Right ventricle myocardium inferior (tissue), 1 donor: ENCODE results near the gene CDK5RAP3. TPM values are rescaled to one million over a fixed set of nuclear protein-coding genes. Genes with fewer than 3 reads are reported as not detected.
"Not testable (repeated sequence)": the region's sequence is repeated elsewhere in the genome, so short reads cannot be mapped to it uniquely, and the experiment has no call there.

Experiments
- ATAC-seq: fragments of 200-7000 bp; cut with Tn5 transposase; one replicate; pipeline ENCODE4 v1.9.1; 2020; ENCODE audit warnings: mild to moderate bottlenecking, moderate library complexity
- DNase-seq: peaks from one replicate; pipeline ENCODE4 v3.0.0; 2021; ENCODE audit errors: missing footprints
- intact Hi-C: fragments of 100-400 bp; cut with DNase I; formaldehyde crosslinking; loops from one replicate; pipeline ENCODE4 v1.11.0; 2022
- total RNA-seq: library from RNA; stranded (reverse); fragmentation: NEBNext Ultra II Directional; extraction: Animal tissue kit (Norgen Biotek cat#: 25700); gene quantifications from one replicate; pipeline ENCODE4 v1.2.1, GENCODE V29; 2021
- donor health status: DM: no; HTN: yes; CAD: no; lungs with severe emphysema.

The CDK5RAP3 gene
- total RNA-seq, 1 donor from 2014 or later: 50.0 TPM

DNA sequence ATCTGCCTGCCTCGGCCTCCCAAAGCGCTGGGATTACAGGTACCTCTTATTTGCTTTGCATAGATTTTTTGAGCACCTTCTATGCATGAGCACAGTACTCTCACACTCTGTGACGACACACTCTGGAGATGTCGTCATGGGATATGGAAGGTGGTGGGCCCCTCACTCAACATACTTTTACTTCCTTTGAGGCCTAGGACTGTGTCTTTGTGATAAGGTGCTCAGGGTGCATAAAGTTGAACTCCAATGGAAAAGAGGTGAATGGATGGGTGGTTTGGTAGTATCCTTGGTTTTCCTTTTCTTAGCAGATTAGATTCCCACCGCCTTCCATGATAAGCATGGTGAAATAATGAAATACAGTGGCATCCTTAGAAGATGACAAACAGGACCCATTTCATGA, 6.1 kb upstream of the CDK5RAP3 start:
- no peak for ATAC-seq
- intact Hi-C loops: no loop called here

DNA sequence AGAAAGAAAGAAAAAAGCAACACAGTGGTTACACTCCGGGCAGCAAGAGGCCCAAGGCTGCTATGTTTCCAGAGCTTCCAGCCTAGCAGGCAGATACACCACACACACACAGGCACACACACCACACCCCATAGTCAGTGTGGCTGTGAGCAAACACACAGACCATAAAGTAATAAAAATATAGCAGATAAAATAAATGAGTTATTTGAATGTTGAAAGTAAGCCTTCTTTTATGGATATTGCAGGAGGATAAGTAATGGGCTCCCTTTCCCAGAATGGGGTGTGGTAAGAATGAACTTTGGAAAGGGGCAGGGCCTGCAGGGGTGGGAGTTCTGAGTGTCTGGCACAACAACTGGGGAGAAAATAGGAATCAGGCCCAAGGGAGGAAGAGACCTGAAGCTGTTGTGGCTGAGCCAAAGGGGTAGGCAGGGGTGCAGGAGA, 4.8 kb upstream of the CDK5RAP3 start:
- intact Hi-C loops: no loop called here
- no peak for DNase-seq
- no peak for ATAC-seq

More for the DNA sequence above, 6.1 kb upstream of the CDK5RAP3 start:
- DNase-seq: no peak

DNA sequence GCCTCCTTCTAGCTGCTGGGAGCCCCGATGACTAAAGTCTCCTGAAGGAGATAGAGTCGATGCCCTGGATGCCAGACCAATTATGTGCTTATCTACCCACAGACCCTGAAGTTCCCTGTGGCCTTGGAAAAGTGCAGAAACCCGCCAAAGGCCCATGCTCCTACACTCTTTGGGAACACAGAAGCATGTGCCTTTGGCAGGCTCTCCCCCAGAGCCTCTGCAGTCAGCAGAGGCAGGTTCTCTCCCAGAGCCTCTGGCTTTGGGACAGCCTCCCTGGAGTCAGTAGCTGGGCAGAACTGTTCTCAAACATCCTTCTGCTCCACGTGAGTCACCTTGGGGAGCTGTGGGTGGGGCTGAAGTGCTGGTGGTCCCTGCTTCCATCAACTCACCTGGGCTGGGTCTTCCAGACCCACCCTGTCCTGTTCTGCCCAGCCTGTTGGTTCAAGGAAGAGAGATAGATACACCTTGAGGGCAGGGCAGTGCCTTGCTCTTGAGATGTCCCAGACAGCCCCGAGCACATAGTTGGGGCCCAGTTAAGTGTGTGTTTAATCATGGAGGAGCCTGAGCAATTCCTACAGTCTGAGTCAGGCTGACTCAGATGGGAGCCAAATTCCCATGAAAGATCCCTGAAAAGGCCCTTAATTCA, 3.2 kb upstream of the CDK5RAP3 start:
- no peak for DNase-seq
- intact Hi-C loops: no loop called here
- no peak for ATAC-seq

DNA sequence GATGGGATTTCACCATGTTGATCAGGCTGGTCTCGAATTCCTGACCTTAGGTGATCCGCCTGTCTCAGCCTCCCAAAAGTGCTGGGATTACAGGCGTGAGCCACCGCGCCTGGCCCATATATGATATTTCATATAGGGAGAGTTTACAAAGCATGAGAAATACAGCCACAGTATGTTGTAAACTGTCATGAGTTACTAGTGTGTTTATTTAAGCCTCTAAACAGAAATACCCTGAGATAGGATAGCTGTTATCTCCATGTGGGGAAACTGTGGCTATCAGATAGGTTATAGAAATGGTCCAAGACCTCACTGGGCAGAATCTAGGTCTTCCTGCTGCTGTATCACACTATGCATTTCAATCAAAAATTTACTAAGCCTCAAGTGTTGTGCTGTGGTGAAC, 2.1 kb upstream of the CDK5RAP3 start:
- DNase-seq (no peak), ATAC-seq (no peak)
- intact Hi-C loops: no loop called here

DNA sequence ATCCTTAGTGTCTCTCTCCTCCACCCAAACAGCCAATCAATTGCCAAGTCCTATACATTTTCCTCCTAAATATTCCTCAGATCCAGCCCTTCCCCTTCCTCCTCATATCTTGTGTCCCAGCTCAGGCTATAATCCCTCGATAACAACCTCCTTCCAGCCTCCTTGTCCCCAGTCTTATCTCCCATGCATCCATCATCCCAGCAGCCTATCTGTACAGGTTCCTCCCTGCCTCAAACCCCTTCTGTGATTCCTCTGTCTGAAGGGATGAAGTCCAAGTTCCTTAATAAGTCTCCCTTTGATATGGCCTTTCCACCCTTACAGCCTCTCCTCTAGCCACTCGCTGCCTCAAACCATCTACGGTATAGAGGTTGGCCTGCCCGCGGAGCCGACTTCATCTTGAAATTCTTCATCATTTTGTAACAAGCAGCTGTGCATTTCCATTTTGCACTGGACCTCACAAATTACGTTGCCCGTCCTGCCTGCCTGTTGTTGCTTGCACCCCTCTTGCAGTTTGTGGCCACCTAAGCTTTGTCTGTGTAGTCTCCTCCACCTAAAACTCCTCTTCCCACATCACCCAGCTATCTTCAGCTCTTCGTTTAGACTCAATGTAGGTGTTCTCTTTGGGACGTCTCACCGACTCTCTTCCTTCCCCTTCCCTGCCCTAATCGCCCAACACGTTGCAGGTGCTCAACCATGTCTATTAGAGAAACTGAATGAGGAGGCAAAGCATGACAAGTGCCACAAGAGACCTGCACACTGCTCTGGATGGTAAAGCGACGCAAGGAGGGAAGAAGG, 786 bp upstream of the CDK5RAP3 start:
- ATAC-seq: no peak
- intact Hi-C loops: loop anchor here (1.0 to 10.0 kb wide), 4 partner anchors 21 to 129 kb away; partner anchors contain the start of genes SCRN2 and SP2
- DNase-seq: no peak

DNA sequence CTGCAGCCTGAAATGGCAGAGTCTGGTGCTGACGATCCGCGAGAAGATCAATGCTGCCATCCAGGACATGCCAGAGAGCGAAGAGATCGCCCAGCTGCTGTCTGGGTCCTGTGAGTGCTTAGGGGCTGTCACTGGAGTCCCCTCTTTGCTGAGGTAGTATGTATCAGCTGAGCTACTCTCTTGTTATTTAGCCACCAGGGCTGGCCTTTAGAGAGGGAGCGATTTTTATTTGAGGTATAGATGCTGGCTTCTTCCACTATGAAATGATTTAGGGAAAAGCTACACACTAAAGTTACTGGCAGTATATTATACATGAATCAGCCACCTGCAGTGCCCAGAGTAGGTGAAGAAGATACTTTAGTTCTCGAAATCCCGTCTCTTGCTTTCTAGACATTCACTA, 2.6 kb downstream of the CDK5RAP3 start:
- intact Hi-C loops: loop anchor here (10.0 kb wide), 1 partner anchor 101 kb away; no protein-coding TSS in a partner anchor
- no peak for ATAC-seq
- DNase-seq: no peak

DNA sequence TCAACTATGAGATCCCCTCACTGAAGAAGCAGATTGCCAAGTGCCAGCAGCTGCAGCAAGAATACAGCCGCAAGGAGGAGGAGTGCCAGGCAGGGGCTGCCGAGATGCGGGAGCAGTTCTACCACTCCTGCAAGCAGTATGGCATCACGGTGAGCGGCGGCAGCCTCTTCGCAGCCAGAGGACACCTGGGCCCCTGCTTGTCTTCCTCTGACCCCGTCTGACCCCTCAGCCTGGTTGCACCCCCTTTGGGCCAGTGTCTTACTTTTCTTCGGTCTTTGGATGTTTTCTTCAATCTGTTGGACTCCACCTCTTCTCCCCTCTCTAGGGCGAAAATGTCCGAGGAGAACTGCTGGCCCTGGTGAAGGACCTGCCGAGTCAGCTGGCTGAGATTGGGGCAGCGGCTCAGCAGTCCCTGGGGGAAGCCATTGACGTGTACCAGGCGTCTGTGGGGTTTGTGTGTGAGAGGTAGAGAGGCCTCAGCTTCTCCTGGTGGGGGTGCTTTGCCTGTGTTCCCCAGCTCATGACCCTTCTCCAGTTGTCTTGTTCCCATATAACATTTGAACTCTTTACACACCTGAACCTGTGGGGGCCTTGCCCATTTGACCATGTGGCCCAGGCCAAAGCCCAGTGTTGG, 4.4 kb downstream of the CDK5RAP3 start:
- ATAC-seq (no peak), DNase-seq (no peak)
- intact Hi-C loops: loop anchor here (10.0 kb wide), 1 partner anchor 99 kb away; no protein-coding TSS in a partner anchor

DNA sequence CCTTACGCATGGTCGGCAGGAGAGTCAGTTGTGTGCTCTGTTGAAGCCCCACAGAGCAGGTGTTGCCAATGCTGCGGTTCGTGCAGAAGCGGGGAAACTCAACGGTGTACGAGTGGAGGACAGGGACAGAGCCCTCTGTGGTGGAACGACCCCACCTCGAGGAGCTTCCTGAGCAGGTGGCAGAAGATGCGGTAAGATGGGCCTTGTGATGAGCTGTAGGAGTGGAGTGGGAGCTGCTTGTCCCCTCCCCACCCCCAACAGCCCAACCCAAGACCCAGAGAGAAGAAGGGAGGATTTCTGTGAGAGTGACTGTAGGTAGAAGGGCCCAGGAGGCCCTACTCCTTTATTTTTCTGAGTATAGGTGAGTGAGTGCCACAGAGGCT, 4.9 kb downstream of the CDK5RAP3 start:
- ATAC-seq (no peak), DNase-seq (no peak)
- intact Hi-C loops: loop anchor here (10.0 kb wide), 1 partner anchor 99 kb away; no protein-coding TSS in a partner anchor

DNA sequence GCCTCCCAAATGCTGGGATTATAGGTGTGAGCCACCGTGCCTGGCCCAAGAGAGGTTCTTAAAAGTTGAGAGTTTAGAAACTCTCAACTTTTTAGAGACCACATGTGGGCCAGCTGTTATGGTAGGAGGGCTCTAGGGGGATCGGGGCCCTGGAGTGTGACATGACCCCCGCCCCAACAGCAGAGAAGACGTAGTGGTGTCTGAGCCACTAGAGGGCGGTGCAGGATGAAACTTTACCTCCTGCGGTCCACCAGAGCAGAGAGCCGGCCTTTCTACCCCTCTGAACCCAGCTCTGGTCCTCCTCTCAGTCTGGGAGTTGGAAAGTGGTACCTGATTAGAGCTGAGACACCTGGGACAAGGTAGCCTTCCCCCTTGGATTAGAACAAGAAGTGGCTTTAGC, 7.4 kb downstream of the CDK5RAP3 start:
- ATAC-seq: peak; percentile 71
- intact Hi-C loops: loop anchor here (1.0 to 10.0 kb wide), 2 partner anchors 40 to 96 kb away; no protein-coding TSS in a partner anchor
- no peak for DNase-seq

DNA sequence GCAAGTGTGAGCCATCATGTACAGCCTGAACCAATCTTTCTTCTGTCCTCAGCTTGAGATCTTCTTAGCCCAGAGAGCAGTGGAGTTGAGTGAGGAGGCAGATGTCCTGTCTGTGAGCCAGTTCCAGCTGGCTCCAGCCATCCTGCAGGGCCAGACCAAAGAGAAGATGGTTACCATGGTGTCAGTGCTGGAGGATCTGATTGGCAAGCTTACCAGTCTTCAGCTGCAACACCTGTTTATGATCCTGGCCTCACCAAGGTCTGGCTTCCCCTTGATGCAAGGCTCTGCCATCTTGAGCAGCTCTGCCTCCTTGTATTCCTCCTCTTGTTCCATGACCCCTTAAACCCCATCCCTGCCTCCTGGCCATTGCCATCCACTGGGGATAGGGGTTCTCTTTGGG, 9.6 kb downstream of the CDK5RAP3 start:
- intact Hi-C loops: no loop called here
- DNase-seq (no peak), ATAC-seq (no peak)

DNA sequence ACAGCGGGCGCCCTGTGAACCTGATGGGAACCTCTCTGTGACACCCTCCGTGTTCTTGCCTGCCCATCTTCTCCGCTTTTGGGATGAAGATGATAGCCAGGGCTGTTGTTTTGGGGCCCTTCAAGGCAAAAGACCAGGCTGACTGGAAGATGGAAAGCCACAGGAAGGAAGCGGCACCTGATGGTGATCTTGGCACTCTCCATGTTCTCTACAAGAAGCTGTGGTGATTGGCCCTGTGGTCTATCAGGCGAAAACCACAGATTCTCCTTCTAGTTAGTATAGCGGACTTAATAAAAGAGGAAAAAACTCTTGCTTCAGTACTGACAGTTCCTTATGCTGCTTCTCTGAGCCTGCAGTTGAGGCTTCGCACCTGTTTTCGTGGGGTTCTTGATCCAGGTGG, 10.5 kb downstream of the CDK5RAP3 start:
- ATAC-seq: no peak
- no peak for DNase-seq
- intact Hi-C loops: no loop called here

DNA sequence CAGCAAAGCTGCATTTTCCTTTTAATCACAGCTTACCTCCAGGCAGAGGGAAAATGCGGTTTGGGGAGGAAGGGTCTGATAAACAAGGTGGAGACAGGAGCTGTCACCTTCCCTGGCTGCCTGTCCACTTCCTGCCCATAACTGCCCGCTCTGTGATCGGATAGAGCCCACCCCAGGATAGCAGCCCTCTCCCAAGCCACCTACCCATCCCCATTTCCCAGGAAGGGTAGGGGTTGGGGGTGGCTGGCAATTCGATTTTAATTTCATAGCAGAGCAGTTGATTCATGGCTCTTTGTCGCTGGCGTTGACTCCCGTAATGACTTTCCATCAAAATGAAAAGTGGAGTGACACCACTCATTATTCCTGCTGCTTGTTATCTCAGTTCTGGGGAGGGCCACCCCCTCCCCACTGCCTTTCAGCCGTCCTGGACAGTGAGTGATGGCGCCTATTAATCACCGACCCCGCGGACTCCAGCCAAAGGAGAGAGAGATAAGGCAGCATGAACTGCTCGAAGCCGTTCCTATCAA, 11.2 kb downstream of the CDK5RAP3 start:
- ATAC-seq (no peak), DNase-seq (no peak)
- intact Hi-C loops: no loop called here

DNA sequence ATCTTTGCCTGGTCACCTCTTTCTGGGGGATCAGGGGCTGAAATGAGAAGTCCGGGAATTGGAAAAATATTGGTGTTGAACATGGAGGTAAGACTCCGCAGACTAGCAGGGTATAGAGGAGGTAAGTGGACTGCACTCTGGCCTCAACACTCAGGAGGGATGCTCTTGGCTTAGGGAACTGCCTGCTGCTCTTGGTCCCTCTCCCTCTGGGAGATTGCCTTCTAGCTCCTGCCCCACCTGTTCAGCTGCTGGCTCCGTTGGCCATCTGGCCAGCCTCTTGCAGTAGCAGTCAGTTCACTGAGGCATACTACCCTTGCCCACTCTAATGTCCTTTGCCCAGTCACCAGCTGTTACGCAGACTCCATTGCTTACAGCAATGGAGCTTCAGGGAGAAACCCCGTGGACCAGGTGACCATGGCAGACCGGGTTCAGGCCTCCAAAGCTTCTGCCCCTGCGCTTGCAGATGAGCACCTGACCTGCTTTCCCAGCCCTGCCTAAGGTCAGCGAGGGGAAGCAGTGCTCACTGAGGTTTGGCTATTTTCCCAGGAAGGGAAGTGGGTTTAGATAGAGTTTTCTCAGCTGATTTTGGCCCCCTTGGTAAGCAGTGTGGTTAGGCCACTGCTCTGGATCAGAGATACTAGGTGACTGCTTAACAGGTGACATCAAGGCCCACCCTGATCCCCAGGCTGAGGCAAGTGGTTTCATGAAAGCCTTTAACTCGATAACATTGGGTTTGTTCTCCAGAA, 11.9 kb downstream of the CDK5RAP3 start:
- intact Hi-C loops: no loop called here
- ATAC-seq (no peak), DNase-seq (no peak)

DNA sequence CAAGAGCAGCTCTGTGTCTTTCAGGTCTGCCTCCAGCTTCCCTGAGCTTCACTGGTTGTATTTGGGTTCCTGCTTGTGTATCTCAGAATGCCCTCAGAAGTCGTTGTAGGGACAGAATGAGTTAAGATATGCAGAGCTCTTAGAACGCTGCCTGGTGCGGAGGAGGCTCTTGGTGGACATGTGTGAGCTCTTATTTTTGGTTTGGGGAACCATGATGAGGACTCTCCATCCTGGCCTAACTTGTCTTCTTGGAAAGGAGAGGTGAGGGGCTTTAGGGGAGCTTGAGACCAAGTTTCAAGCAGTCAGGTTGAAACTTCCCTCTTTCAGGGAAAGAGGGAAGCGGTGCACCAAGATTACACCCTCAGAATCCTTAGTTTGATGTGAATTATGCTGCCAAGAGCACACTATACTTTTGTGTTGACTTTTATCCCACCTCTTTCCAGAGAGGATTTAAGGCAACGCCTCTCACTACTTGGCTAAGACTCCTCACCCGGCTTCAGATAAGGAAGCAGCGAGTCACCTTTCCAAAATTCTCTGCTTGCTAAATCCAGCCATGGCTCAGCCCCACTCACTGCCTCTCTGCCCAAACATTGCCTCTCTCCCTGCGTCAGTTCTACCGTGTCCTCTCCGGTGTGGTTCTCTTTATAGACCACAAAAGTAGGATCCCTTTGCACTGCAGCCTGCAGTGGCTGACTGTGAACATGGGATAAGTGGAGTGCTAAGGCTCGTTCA, 12.7 kb downstream of the CDK5RAP3 start:
- DNase-seq (no peak), ATAC-seq (peak; percentile 59)
- intact Hi-C loops: no loop called here

DNA sequence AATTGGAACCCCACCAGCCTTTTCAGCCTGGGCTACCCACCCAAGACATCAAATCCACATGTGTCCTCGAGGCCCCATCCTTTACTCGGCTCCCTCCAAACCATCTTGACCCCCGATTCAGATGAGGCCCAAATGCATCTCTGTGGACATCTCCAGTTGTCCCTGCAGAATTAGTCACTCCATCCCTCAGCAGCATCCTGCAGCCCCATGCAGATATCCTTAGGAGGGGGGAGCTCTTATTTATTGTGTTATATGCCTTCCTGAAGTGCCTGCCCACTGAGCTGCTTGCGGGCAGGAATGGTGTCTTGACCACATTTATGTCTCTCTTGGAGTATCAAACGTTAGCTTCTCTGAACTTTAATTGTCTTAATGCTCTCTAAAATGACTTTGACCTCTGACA, 15.6 kb downstream of the CDK5RAP3 start:
- ATAC-seq (no peak), DNase-seq (no peak)
- intact Hi-C loops: no loop called here

DNA sequence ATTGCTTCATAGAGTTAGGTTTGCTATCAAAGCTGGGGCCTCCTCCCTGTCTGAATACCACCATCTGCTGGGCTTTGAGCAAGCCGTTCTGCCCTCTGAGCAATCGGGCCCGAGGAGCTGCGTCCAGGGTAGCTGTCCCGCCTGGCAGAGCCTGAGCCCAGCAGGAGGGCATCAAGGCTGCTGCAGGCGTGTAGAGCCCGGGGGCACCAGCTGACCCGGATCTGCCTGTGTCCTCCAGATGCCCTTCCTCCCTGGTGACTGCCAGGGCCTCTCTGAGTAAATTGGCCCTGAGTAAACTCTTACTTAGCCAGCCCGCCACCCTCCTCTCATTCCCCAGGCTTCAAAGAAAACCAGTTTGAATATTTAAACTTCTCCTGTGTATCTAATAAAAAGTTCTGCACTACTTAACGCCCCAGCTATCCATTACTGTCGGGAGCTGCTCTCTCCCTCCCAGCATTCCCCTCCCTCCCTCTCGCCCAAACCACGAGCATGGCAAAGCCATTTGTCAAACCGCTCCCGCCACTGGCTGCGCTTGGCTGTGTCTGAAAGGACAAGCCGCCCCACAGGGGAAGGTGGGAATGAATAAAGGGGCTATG, 16.4 kb downstream of the CDK5RAP3 start:
- intact Hi-C loops: no loop called here
- no peak for ATAC-seq
- no peak for DNase-seq

DNA sequence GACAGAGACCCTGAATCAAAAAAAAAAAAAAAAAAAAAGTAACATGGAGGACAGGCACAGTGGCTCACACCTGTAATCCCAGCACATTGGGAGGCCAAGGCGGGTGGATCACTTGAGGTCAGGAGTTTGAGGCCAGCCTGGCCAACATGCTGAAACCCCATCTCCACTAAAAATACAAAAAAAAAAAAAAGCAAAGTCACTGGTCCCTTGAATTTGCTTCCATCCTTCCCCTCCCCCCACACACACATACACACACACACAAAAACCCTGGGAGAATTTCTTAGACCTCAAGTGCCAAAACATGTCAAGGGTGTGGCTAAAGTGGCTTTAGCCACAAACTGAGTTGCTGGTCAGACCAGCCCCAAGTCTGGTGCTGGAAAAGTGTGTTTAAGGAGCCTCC, 17.5 kb downstream of the CDK5RAP3 start:
- ATAC-seq, DNase-seq, intact Hi-C loops: not testable (repeated sequence)

DNA sequence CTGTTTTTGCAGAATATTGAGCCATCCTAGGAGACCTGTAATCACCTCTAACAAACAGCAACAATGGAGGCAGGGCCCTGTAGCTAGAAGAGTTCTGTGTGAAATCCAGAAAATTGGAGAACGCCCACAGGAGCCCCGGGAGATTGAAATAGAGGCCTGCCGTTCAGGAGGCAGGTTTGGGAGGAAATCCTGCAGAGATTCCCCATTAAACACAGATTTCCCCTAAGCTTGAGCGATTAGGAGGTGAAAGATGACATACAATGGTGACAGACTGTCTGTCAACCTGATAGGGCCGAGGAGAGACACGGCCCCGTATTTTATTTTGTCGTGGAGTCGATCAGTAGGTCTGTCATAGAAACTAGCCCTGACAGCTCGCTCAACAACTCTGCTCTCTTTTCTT, 18.2 kb downstream of the CDK5RAP3 start:
- intact Hi-C loops: no loop called here
- DNase-seq: no peak
- ATAC-seq: no peak
